Mesendoderm (in vitro differentiated cells): ENCODE measurements around the gene SLA2.

ENCODE experiments used
- DNase-seq: peaks from one replicate; pipeline ENCODE4 v3.0.0; 2013
- H2AK5ac ChIP-seq: 2 replicates; pipeline ENCODE4 v1.6.1; 2013; ENCODE audit warnings: low read length, inconsistent platforms
- H2BK120ac ChIP-seq: 2 replicates; pipeline ENCODE4 v1.6.1; 2013; ENCODE audit warnings: low read depth, mild to moderate bottlenecking, low read length, moderate library complexity, mixed read lengths
- H2BK15ac ChIP-seq: replicated peaks from 2 replicates; pipeline ENCODE4 v1.6.1; 2013; ENCODE audit warnings: low read depth, mild to moderate bottlenecking, moderate library complexity
- H2BK5ac ChIP-seq: 2 replicates; pipeline ENCODE4 v1.6.1; 2013; ENCODE audit warnings: low read length, inconsistent platforms
- H3K18ac ChIP-seq: 2 replicates; pipeline ENCODE4 v1.6.1; 2013; ENCODE audit warnings: mild to moderate bottlenecking, low read length, mixed read lengths
- H3K23ac ChIP-seq: one replicate; pipeline ENCODE4 v1.6.1; 2013; ENCODE audit warnings: low read length
- H3K27ac ChIP-seq: 2 replicates; pipeline ENCODE4 v1.5.1; 2013; ENCODE audit warnings: low read depth, mild to moderate bottlenecking, inconsistent platforms, low read length, moderate library complexity
- H3K27me3 ChIP-seq: 2 replicates; pipeline ENCODE4 v1.6.1; 2013; ENCODE audit warnings: low read length, control low read depth, mild to moderate bottlenecking, inconsistent platforms; ENCODE audit not compliant: insufficient read depth, poor library complexity
- H3K36me3 ChIP-seq: 2 replicates; pipeline ENCODE4 v1.6.1; 2013; ENCODE audit warnings: low read length, inconsistent platforms; ENCODE audit not compliant: control insufficient read depth, insufficient read depth
- H3K4ac ChIP-seq: one replicate; pipeline ENCODE4 v1.6.1; 2013; ENCODE audit warnings: low read depth, mild to moderate bottlenecking, low read length, moderate library complexity
- H3K4me1 ChIP-seq: 2 replicates; pipeline ENCODE4 v1.6.1; 2013; ENCODE audit warnings: low read depth, low read length, inconsistent platforms; ENCODE audit not compliant: control insufficient read depth
- H3K4me2 ChIP-seq: 2 replicates; pipeline ENCODE4 v1.6.1; 2013; ENCODE audit warnings: low read length
- H3K4me3 ChIP-seq: 2 replicates; pipeline ENCODE4 v1.5.1; 2013; ENCODE audit warnings: mild to moderate bottlenecking, low read length
- H3K56ac ChIP-seq: one replicate; pipeline ENCODE4 v1.6.1; 2013; ENCODE audit warnings: low read length
- H3K79me1 ChIP-seq: 2 replicates; pipeline ENCODE4 v1.6.1; 2013; ENCODE audit warnings: low read length, inconsistent platforms
- H3K79me2 ChIP-seq: 2 replicates; pipeline ENCODE4 v1.6.1; 2013; ENCODE audit warnings: mild to moderate bottlenecking, low read length; ENCODE audit not compliant: control insufficient read depth, insufficient read depth
- H3K9ac ChIP-seq: 2 replicates; pipeline ENCODE4 v1.6.1; 2013; ENCODE audit warnings: low read length, inconsistent platforms
- H4K5ac ChIP-seq: one replicate; pipeline ENCODE4 v1.6.1; 2013; ENCODE audit warnings: low read length
- H4K8ac ChIP-seq: one replicate; pipeline ENCODE4 v1.6.1; 2013; ENCODE audit warnings: low read depth, mild to moderate bottlenecking, control low read depth, low read length, moderate library complexity
- WGBS: extraction: QIAGEN DNeasy Blood & Tissue Kit; methylation state at CpG from one replicate; pipeline ENCODE4 v1.1.7; 2013; ENCODE audit warnings: low lambda C conversion rate, missing lambda C conversion rate; ENCODE audit not compliant: insufficient coverage; ENCODE audit errors: extremely low coverage; 5-methylcytosine and 5-hydroxymethylcytosine counted together

Gene SLA2

DNA sequence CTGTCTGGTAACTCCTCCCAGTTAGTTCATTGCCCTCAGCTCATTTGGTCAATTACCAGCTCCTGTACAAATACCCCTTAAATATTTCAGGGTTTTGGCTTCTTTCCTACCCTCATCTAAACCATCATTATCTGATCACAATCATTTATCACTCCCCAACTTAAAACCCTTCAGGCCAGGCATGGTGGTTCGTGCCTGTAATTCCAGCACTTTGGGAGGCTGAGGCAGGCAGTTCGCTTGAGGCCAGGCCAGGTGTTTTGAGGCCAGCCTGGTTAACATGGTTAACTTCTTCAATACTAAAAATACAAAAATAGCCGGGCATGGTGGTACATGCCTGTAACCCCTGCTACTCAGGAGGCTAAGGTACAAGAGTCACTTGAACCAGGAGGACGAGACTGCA lies 63.2 kb downstream of the SLA2 start:
- Histone ChIP-seq H3K4me2 (no peak overlapping the region), H3K9ac (no peak overlapping the region), H3K27ac (no peak overlapping the region), H3K79me1 (peaks cover 14% of the 10 kb centered on the region), H3K18ac (no peak overlapping the region), H3K27me3 (no peaks in the 10 kb centered on the region), H2AK5ac (no peak overlapping the region), H3K36me3 (peaks cover 8% of the 10 kb centered on the region), H2BK15ac (no peak overlapping the region), H3K23ac (no peak overlapping the region), H4K5ac (no peak overlapping the region), H3K4me3 (no peak overlapping the region), H3K79me2 (peaks cover 11% of the 10 kb centered on the region), H4K8ac (no peak overlapping the region), H2BK120ac (no peak overlapping the region), H3K4ac (no peak overlapping the region), H2BK5ac (no peak overlapping the region), H3K56ac (no peak overlapping the region), H3K4me1 (peaks cover 7% of the 10 kb centered on the region)
- no peak for DNase-seq
- no CpG with 5 or more reads among the region's 4 CpGs for WGBS

DNA sequence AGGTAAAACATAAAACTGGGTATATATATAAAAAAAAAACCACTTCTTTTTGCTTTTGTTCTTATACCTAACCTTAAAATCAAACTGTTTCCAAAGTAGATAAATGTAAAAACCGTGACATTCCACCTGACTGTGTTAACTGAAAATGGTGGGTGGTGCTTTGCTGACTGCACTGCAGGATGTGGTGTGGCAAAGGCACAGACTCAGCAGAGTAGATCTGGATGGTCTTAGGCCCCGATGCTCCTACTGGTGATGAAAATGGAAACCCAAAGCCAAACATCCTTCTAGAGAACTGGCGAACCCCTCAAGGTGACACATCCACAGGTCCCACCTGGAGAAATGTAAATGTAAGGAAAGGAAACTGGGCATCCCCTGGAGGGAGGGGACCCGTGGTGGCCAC lies 63.7 kb downstream of the SLA2 start:
- no peak overlapping the region for H3K27ac ChIP-seq
- H3K4me2 ChIP-seq = no peak overlapping the region
- no peak overlapping the region for H3K56ac ChIP-seq
- no peaks in the 10 kb centered on the region for H3K27me3 ChIP-seq
- H2AK5ac ChIP-seq = no peak overlapping the region
- H3K79me2 ChIP-seq = peaks cover 14% of the 10 kb centered on the region
- peaks cover 8% of the 10 kb centered on the region for H3K36me3 ChIP-seq
- H3K18ac ChIP-seq = no peak overlapping the region
- H2BK120ac ChIP-seq = no peak overlapping the region
- no peak overlapping the region for H3K4me3 ChIP-seq
- H2BK5ac ChIP-seq = no peak overlapping the region
- no peak overlapping the region for H4K8ac ChIP-seq
- no peak overlapping the region for H2BK15ac ChIP-seq
- no peak overlapping the region for H3K9ac ChIP-seq
- H4K5ac ChIP-seq = no peak overlapping the region
- H3K4ac ChIP-seq = no peak overlapping the region
- no CpG with 5 or more reads among the region's 4 CpGs for WGBS
- DNase-seq = no peak
- no peak overlapping the region for H3K23ac ChIP-seq
- H3K79me1 ChIP-seq = peaks cover 16% of the 10 kb centered on the region
- peaks cover 7% of the 10 kb centered on the region for H3K4me1 ChIP-seq

DNA sequence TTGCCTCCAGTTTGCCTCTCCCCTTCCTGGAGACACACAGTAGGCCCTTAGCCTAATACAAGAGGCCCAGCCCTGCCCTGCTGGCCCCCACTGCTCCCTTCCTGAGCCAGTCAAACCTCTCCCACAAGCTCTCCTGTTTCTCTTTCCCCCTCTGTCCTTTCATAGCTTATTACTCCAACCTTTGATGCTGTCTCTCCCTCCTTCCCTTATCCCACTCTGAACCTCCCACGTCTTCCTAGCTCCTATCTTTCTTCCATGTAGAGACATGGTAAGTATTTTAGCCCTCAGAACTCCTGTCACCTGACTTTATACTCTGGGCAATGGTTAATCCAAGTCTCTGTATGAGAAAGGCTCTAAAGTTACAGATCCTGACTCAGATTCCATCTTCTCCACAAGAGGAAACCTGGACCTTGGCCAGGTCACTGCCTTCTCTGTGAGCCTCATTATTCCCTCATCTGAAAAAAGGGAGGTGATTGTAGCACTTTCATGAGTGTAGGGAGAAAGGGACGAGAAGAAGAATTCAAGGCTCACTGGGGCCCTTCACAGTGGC lies 65.9 kb downstream of the SLA2 start:
- Histone ChIP-seq H3K4ac (no peak overlapping the region), H3K27me3 (no peaks in the 10 kb centered on the region), H3K79me1 (peaks cover 14% of the 10 kb centered on the region), H3K23ac (no peak overlapping the region), H2BK15ac (no peak overlapping the region), H3K27ac (no peak overlapping the region), H3K18ac (no peak overlapping the region), H3K36me3 (peaks cover 8% of the 10 kb centered on the region), H3K4me3 (no peak overlapping the region), H3K79me2 (peaks cover 32% of the 10 kb centered on the region), H4K5ac (no peak overlapping the region), H3K9ac (no peak overlapping the region), H3K56ac (no peak overlapping the region), H3K4me1 (no peaks in the 10 kb centered on the region), H3K4me2 (no peak overlapping the region), H2BK120ac (no peak overlapping the region), H4K8ac (no peak overlapping the region), H2BK5ac (no peak overlapping the region), H2AK5ac (no peak overlapping the region)
- no peak for DNase-seq
- WGBS = no CpG with 5 or more reads among the region's 2 CpGs

DNA sequence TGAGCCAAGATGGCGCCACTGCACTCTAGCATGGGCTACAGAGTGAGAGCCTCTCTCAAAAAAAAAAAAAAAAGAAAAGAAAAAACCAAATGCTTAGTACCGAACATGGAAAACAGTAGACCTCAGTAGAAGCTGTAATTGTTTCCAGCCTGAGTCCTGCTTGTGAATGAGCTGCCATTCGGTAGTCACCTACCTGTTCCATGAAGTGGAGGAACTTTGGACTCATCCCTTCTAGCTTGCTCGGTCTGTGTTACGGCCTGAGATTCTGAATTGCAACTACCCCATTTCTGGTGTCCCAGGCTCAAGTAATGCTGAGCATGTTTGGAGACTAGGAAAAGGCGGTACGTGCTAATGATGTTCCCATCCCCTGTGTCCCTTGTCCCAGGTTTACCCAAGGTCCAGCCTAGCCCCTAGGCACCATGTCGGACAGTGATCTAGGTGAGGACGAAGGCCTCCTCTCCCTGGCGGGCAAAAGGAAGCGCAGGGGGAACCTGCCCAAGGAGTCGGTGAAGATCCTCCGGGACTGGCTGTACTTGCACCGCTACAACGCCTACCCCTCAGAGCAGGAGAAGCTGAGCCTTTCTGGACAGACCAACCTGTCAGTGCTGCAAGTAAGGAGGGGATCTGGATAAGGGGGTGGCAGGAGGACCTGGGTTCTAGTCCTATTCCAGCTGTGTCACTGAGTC lies 67.5 kb downstream of the SLA2 start:
- H3K23ac ChIP-seq = no peak overlapping the region
- H3K36me3 ChIP-seq = peaks cover 8% of the 10 kb centered on the region
- H3K18ac ChIP-seq = no peak overlapping the region
- no peak for DNase-seq
- no peak overlapping the region for H2AK5ac ChIP-seq
- H3K4me1 ChIP-seq = no peaks in the 10 kb centered on the region
- no CpG with 5 or more reads among the region's 15 CpGs for WGBS
- H3K4ac ChIP-seq = no peak overlapping the region
- no peak overlapping the region for H3K27ac ChIP-seq
- H3K79me1 ChIP-seq = peaks cover 14% of the 10 kb centered on the region
- H2BK120ac ChIP-seq = no peak overlapping the region
- no peak overlapping the region for H4K8ac ChIP-seq
- H2BK5ac ChIP-seq = no peak overlapping the region
- H3K27me3 ChIP-seq = no peaks in the 10 kb centered on the region
- no peak overlapping the region for H2BK15ac ChIP-seq
- no peak overlapping the region for H3K4me2 ChIP-seq
- H4K5ac ChIP-seq = no peak overlapping the region
- no peak overlapping the region for H3K4me3 ChIP-seq
- H3K79me2 ChIP-seq = peaks cover 39% of the 10 kb centered on the region
- H3K56ac ChIP-seq = no peak overlapping the region
- no peak overlapping the region for H3K9ac ChIP-seq

DNA sequence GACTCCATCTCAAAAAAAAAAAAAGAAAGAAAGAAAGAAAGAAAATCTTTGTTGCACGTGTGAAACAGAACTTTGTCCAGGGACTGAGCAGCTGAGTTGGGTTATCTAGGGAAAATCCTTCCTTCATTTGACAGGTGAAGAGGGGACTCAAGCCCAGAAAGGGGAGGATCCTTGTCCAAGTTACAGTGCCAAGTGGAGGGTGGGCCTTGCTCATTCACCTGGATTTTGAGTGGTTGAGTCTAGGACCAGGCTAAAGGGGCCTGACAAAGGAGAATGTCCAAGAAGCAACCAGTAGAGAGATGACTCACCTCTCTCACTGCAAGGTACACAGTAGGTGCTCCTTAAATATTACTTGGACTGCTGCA lies 69.9 kb downstream of the SLA2 start:
- no peak overlapping the region for H2BK120ac ChIP-seq
- H3K27ac ChIP-seq = no peak overlapping the region
- H3K79me2 ChIP-seq = peaks cover 39% of the 10 kb centered on the region
- H3K4ac ChIP-seq = no peak overlapping the region
- no peak overlapping the region for H3K23ac ChIP-seq
- WGBS = no CpG with 5 or more reads among the region's 1 CpG
- H4K8ac ChIP-seq = no peak overlapping the region
- no peak overlapping the region for H3K4me3 ChIP-seq
- H2BK15ac ChIP-seq = no peak overlapping the region
- H3K79me1 ChIP-seq = peaks cover 11% of the 10 kb centered on the region
- no peak overlapping the region for H3K18ac ChIP-seq
- H2BK5ac ChIP-seq = no peak overlapping the region
- no peak overlapping the region for H2AK5ac ChIP-seq
- no peak overlapping the region for H3K56ac ChIP-seq
- no peak overlapping the region for H3K4me2 ChIP-seq
- H4K5ac ChIP-seq = no peak overlapping the region
- H3K36me3 ChIP-seq = peaks cover 5% of the 10 kb centered on the region
- H3K9ac ChIP-seq = no peak overlapping the region
- H3K4me1 ChIP-seq = peaks cover 5% of the 10 kb centered on the region
- H3K27me3 ChIP-seq = no peaks in the 10 kb centered on the region
- no peak for DNase-seq
